Mucosa of rectum (tissue), 2 donors: Measurements from ENCODE around the gene TAF15.

ENCODE experiments used
- H3K27ac ChIP-seq, 2 donors: one replicate each; pipeline ENCODE4 v1.7.0; 2013; ENCODE audit warnings: inconsistent platforms in 2 of 2, low read depth in 2 of 2, low read length in 2 of 2
- H3K27me3 ChIP-seq, 2 donors: one replicate each; pipeline ENCODE4 v1.7.0; 2013; ENCODE audit warnings: low read length in 2 of 2; ENCODE audit not compliant: control insufficient read depth in 2 of 2, insufficient read depth in 2 of 2
- H3K36me3 ChIP-seq, 2 donors: one replicate each; pipeline ENCODE4 v1.7.0; 2013; ENCODE audit warnings: low read length in 2 of 2; ENCODE audit not compliant: control insufficient read depth in 2 of 2, insufficient read depth in 2 of 2
- H3K4me1 ChIP-seq, 2 donors: one replicate each; pipeline ENCODE4 v1.7.0; 2013; ENCODE audit warnings: low read length in 2 of 2, mild to moderate bottlenecking in 1 of 2; ENCODE audit not compliant: control insufficient read depth in 2 of 2, insufficient read depth in 2 of 2
- H3K4me3 ChIP-seq, 2 donors: one replicate each; pipeline ENCODE4 v1.7.0; 2013; ENCODE audit warnings: low read length in 2 of 2
- H3K9ac ChIP-seq, 2 donors: one replicate each; pipeline ENCODE4 v1.7.0; 2013; ENCODE audit warnings: low read length in 2 of 2, low read depth in 1 of 2, mild to moderate bottlenecking in 1 of 2
- H3K9me3 ChIP-seq, 2 donors: one replicate each; pipeline ENCODE4 v1.7.0; 2013; ENCODE audit warnings: low read length in 2 of 2; ENCODE audit not compliant: control insufficient read depth in 2 of 2
- donor health status: healthy.
- donor health status: Normal muscosa, but diverticular disease.

The TAF15 gene

DNA sequence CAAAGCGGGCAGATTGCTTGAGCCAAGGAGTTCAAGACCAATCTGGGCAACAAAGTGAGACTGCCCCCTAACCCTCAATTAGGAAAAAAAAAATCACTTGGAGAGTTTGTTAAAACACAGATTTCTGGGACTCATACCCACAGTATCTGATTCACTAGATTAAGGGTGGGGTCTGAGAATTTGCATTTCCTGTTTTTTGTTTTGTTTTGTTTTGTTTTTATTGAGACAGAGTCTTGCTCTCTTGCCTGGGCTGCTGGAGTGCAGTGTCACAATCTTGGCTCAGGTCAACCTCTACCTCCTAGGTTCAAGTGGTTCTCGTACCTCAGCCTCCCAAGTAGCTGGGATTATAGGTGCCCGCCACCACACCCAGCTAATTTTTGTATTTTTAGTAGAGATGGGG, 58.3 kb downstream of the TAF15 start:
- H3K9me3 ChIP-seq, result no peaks in the 10 kb centered on the region
- no peaks in the 10 kb centered on the region for H3K27me3 ChIP-seq
- H3K27ac ChIP-seq, result no peak overlapping the region
- H3K4me3 ChIP-seq, result no peak overlapping the region
- H3K36me3 ChIP-seq, result no peaks in the 10 kb centered on the region
- H3K4me1 ChIP-seq, result peaks cover 0 to 2% of the 10 kb centered on the region in 2 donors
- no peak overlapping the region for H3K9ac ChIP-seq

DNA sequence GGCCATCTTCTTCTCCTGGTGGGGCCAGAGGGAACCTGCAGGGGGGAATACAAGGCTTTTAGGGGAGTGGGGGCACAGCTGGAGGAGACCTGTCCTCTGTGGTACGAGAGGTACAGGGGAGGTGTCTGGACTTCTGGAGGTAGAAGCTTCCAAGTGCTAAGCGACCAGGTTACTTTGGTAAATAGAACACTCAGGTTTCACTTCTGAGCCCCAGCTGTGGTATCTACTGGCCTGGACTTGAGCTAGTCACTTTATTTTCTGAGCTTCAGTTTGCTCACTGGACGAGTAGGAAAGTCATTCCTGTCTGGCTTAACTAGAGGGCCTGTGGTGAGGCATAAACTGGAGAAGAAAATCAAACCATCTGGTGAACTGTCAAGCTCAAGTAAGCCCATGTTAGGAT, 59.5 kb downstream of the TAF15 start, which contains the start of gene HEATR9:
HEATR9 (minus strand) TSS at position 155 of the 400 bp plus-strand sequence; CDS start at position 6, 149 bp downstream.
- no peaks in the 10 kb centered on the region for H3K36me3 ChIP-seq
- H3K27me3 ChIP-seq, result no peaks in the 10 kb centered on the region
- peaks cover 0 to 2% of the 10 kb centered on the region in 2 donors for H3K4me1 ChIP-seq
- no peaks in the 10 kb centered on the region for H3K9me3 ChIP-seq
- H3K4me3 ChIP-seq, result no peak within 1 kb of the TSS
- H3K27ac ChIP-seq, result no peak within 1 kb of the TSS
- no peak within 1 kb of the TSS for H3K9ac ChIP-seq

DNA sequence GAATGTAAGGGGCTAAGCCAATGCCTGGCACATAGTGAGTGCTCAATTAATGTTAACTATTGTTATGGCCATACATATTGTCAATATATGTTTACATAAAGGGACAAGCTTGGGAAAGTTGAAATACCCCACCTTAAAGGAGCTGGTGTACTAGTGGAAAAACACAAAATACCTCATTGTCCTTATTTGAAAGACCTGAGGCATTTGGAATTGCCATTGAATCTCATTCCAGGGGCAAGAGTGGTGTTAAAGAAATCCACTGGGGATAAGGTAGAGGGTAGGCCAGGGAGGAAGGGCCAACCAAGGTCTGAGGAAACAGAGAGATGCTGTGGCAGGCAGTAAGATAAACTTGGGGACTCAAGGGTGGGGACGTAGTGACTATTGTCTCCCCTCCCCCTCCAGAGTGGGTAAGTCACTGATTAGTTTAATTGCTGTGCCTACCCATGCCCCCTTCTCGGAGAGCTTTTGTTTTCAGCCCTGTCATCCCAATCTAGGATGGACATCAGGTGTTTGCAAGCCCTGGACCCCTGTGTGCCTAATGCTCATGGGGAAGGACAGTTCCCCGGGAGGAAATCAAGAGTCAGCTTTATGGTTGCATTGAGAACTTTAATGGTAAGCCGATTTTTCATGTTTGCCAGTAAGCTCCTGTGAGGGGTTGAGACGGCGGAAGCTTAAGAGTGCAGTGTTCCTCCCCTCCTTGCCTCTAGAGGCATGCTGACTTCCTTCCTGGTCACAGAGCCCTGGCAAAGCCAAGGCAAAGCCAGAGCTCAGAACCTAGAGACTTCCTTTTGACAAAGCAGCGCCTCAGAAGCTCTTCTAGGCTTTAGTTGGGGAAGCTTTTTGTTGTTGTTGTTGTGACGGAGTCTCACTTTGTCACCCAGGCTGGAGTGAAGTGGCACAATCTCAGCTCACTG, 61.9 kb downstream of the TAF15 start:
- H3K27ac ChIP-seq, result no peak overlapping the region
- no peak overlapping the region for H3K4me3 ChIP-seq
- H3K27me3 ChIP-seq, result no peaks in the 10 kb centered on the region
- no peaks in the 10 kb centered on the region for H3K36me3 ChIP-seq
- no peak overlapping the region for H3K9ac ChIP-seq
- H3K4me1 ChIP-seq, result peaks cover 0 to 2% of the 10 kb centered on the region in 2 donors
- H3K9me3 ChIP-seq, result no peaks in the 10 kb centered on the region

DNA sequence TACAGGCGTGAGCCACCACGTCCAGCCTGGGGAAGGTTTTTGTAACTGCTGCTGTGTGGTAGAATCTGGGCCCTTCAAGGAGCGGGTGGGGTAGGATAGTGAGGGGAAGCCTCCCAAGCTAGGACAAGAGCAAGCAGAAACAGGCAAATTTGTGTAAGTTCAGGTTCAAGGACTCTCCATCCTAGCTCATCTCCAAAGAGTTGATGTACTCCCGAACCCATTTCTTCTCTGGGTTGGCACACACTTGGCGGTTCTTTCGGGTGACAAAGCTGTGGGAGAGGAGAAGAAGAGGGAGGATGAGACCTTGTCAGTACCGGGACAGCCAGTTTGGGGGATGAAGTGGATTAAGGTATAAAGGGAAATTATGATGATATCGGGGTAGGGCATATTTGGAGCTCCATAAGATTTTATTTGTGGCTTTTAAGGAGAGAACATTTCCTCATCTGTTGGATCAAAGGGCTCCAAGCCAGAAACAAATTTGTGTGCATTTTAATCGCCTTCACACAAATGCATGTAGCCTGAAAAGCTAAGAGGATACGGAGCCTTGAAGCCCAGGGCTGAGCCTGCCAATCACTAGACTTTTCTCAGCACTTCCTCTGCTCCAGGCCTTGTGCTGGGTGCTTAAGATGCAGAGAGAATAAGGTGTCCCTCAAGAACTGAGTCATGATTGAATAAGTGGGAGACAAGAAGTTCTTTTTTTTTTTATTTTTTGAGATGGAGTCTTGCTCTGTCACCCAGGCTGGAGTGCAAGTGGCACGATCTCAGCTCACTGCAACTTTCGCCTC, 63.1 kb downstream of the TAF15 start:
- Histone ChIP-seq H3K9ac (no peak overlapping the region), H3K36me3 (no peaks in the 10 kb centered on the region), H3K27me3 (no peaks in the 10 kb centered on the region), H3K4me1 (no peaks in the 10 kb centered on the region), H3K9me3 (no peaks in the 10 kb centered on the region), H3K4me3 (no peak overlapping the region), H3K27ac (no peak overlapping the region)

DNA sequence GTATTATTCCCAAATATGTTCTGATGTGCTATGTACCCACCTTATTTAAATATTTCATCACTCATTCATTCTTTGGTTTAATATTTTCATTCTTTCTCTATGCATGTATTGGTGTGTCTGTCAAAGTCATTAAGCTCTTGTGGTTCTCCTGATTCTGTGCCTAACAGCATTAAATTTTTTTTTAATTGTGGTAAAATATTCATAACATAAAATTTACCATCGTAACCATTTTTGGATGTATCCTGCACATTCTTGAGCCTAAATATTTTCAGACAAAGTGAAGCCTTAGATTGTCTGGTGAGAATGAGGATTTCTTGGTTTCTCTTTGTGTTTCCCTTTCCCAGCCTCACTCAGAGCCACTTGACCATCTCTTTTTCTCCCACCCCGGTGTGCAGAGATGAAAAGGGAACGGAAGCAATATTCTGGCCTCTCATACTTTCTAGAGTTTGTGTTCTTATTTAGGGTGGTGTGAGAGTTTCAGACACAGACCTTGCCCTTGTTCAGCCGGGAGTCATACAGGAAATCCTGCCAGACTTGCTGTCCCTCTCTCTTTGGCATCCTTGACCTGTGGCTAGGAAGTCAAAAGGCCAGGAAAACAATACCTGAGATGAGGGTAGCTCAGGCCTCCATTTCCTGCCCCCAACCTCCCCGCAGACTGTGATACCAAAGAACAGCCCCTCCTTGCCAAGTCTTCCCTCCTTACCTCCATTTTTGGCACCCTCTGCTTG, 66.0 kb downstream of the TAF15 start:
- Histone ChIP-seq H3K9me3 (no peaks in the 10 kb centered on the region), H3K4me3 (no peak overlapping the region), H3K27me3 (peaks cover 0 to 2% of the 10 kb centered on the region in 2 donors), H3K36me3 (no peaks in the 10 kb centered on the region), H3K27ac (no peak overlapping the region), H3K9ac (no peak overlapping the region), H3K4me1 (no peaks in the 10 kb centered on the region)

DNA sequence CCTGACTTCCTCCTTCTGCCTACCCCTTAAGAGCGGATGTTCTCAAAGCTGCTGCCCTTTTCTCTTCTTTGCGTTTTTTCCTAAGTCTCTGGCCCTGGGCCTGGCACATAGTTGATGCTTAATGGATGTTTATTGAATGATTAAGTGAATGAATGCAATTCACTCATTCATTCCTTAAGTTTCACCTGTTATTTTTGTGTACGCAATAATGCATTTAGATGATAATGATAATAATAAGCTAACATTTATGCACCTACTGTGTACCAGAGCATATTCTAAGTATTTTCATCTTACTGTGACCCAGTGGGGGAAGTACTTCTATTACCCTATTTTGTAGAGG, 66.5 kb downstream of the TAF15 start:
- peaks cover 0 to 2% of the 10 kb centered on the region in 2 donors for H3K27me3 ChIP-seq
- H3K9ac ChIP-seq, result no peak overlapping the region
- no peak overlapping the region for H3K27ac ChIP-seq
- no peaks in the 10 kb centered on the region for H3K9me3 ChIP-seq
- H3K4me3 ChIP-seq, result peak overlapping the region in 1 of 2 donors; percentile 33
- H3K36me3 ChIP-seq, result no peaks in the 10 kb centered on the region
- H3K4me1 ChIP-seq, result no peaks in the 10 kb centered on the region

DNA sequence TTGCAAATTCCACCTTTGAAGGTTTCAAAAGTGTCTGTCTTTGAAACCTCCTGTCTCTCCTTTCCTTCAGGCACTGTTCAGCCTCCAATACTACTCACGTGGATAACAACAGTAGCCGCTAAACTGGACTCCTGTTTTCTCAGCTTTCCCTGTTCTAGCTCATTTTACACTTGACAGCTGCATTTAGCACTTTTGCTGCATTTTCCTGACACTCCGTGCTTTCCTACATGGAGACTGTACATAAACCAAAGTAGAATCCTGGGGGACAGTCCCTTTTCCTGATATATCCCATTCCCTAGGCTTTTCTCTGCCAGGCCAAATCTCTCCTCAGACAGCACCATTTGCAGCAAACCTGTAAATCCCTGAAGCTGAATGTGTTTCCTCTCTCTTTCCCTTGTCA, 67.2 kb downstream of the TAF15 start:
- Histone ChIP-seq H3K36me3 (no peaks in the 10 kb centered on the region), H3K4me3 (peak overlapping the region in 1 of 2 donors; percentile 22), H3K9ac (no peak overlapping the region), H3K27ac (no peak overlapping the region), H3K4me1 (no peaks in the 10 kb centered on the region), H3K27me3 (peaks cover 0 to 2% of the 10 kb centered on the region in 2 donors), H3K9me3 (no peaks in the 10 kb centered on the region)

DNA sequence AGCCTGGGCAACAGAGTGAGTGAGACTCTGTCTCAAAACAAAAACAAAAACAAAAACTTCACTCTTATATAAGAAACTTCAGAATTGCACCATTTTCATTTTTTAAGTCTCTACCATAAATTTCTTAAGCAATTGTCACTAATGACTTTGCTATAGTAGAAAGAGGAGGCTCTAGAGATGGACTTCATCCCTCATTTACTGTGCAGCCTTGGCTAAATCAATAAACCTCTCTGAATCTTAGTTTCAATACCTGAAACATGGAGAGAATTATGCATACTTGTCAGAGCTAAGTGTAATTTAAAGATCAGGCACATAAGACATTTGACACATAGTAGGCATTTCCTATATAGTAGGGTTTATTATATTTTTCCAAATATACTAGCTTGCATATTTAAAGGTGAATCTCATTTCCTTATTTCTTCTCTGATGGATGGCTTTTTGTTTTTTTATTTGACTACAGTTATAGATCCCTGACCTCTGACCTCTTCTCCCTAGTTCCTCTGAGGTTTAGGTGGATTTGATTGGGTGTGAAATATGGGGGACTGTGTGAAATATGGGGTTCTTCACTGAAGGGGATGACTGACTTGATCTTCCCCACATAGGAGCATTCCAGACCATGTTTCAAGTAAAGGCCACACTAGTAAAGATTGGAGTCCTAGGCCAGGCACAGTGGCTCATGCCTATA, 68.2 kb downstream of the TAF15 start:
- H3K27ac ChIP-seq, result no peak overlapping the region
- H3K36me3 ChIP-seq, result no peaks in the 10 kb centered on the region
- no peaks in the 10 kb centered on the region for H3K9me3 ChIP-seq
- no peaks in the 10 kb centered on the region for H3K4me1 ChIP-seq
- H3K27me3 ChIP-seq, result peaks cover 0 to 2% of the 10 kb centered on the region in 2 donors
- no peak overlapping the region for H3K9ac ChIP-seq
- H3K4me3 ChIP-seq, result peak overlapping the region in 1 of 2 donors; percentile 9

DNA sequence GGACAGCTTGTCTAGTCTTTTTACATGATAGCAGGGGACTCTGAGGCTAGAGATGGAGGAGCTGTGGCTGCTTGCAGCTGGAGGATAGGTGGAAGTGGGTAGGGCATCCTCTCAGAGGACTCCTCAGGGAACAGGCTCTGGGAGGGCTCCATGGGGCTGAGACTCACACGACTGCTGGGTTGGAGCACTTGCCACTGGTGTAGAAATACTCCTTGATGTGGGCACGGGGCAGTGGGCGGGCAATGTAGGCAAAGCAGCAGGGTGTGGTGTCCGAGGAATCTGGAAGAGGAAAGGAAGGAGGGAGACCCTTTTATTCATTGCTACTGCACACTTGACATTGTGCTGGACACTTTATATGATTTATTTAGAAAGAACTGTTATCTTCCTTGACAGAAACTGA, 69.1 kb downstream of the TAF15 start:
- Histone ChIP-seq H3K9me3 (no peaks in the 10 kb centered on the region), H3K4me3 (peak overlapping the region in 1 of 2 donors; percentile 37), H3K9ac (no peak overlapping the region), H3K36me3 (no peaks in the 10 kb centered on the region), H3K27ac (peak overlapping the region in 1 of 2 donors; percentile 38), H3K4me1 (no peaks in the 10 kb centered on the region), H3K27me3 (peaks cover 0 to 2% of the 10 kb centered on the region in 2 donors)
